OCI-LY3 (cell line): ENCODE results near the gene TRABD2B.

Source experiments
- H2AFZ ChIP-seq: fragments of 200-600, 300-600 bp; shearing (Covaris generic); 2 replicates; pipeline ENCODE4 v1.6.0; 2014; ENCODE audit warnings: antibody characterized with exemption, low read depth, low read length
- H3K27ac ChIP-seq: fragments of 200-600, 300-600 bp; sonication (generic); 2 replicates; pipeline ENCODE4 v1.5.1; 2014; ENCODE audit warnings: mild to moderate bottlenecking, low read length, moderate library complexity, mixed read lengths
- H3K27me3 ChIP-seq: fragments of 200-600, 300-600 bp; sonication (generic); 2 replicates; pipeline ENCODE4 v1.6.1; 2014; ENCODE audit warnings: low read depth, low read length, mixed read lengths
- H3K36me3 ChIP-seq: fragments of 200-600, 300-600 bp; sonication (generic); replicated peaks from 2 replicates; pipeline ENCODE3; 2014; ENCODE audit warnings: low read depth, low read length, mixed read lengths
- H3K4me1 ChIP-seq: fragments of 300-600, 200-600 bp; sonication (generic); 2 replicates; pipeline ENCODE4 v1.6.1; 2014; ENCODE audit warnings: low read length, mixed read lengths
- H3K4me2 ChIP-seq: fragments of 200-600, 300-600 bp; sonication (generic); 2 replicates; pipeline ENCODE4 v1.6.1; 2014; ENCODE audit warnings: low read length, mixed read lengths
- H3K4me3 ChIP-seq: fragments of 300-600, 200-600 bp; sonication (generic); 2 replicates; pipeline ENCODE4 v1.5.1; 2014; ENCODE audit warnings: antibody characterized with exemption, mild to moderate bottlenecking, low read length, moderate library complexity
- H3K79me2 ChIP-seq: fragments of 300-600, 200-600 bp; shearing (Covaris generic); 2 replicates; pipeline ENCODE4 v1.6.1; 2014; ENCODE audit warnings: mild to moderate bottlenecking, low read length, mixed read lengths
- H3K9ac ChIP-seq: fragments of 300-600, 200-600 bp; shearing (Covaris generic); 2 replicates; pipeline ENCODE4 v1.6.0; 2014; ENCODE audit warnings: mild to moderate bottlenecking, low read length, moderate library complexity
- H3K9me3 ChIP-seq: fragments of 200-600, 300-600 bp; shearing (Covaris generic); 2 replicates; pipeline ENCODE4 v1.6.1; 2014; ENCODE audit warnings: low read length, mixed read lengths; ENCODE audit not compliant: insufficient read depth
- H4K20me1 ChIP-seq: fragments of 200-600, 300-600 bp; sonication (generic); 2 replicates; pipeline ENCODE4 v1.6.1; 2016; ENCODE audit warnings: low read length, mixed read lengths; ENCODE audit not compliant: insufficient read depth
- EZH2phosphoT487 ChIP-seq: fragments of 200-600 bp; shearing (Covaris generic); IDR thresholded peaks from 2 replicates; pipeline ENCODE4 v1.6.1; 2018; ENCODE audit warnings: antibody characterized with exemption, mixed run types, low read depth
- TF ChIP-seq, protein P1 (sequence below): fragments of 200-600, 300-600 bp; sonication (generic); IDR thresholded peaks from 2 replicates; pipeline ENCODE4 v1.5.1; 2014; ENCODE audit warnings: antibody characterized with exemption, low read length, low read depth

The TRABD2B gene

DNA sequence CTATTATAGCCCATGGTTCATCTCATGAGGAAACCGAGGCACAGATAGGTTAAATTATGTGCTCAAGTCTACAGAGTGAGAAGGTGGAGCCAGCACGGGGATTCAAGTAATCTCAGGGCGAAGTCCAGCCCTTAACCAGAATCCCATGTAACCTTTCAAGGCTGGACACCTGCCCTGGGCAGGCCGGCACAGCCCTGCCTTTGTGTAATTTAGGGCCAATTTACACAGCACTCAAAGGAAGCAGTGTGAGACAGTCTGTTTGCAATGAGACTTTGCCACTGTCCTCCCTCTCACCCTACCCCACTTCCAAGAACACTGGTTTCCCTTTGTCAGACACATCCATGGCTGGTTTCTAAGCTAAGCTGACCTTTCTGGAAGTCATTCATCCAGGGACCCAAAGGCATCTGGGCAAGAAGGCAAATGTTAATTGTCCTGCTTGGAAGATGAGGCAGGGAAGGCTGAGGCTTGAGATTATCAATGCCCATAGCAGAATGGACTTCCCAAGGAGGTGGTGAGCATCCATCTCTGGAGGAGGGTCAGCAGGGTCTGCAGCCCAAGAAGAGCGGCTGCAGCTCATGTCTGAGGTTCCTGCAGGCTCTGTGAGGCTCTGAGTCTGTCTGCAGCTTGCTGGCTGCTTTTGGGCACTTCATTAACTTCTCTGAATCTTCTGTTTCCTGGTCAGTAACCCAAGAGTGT, 159.2 kb downstream of the TRABD2B start:
- TF ChIP-seq EZH2phosphoT487, result no peak
- TF ChIP-seq, protein P1, sequence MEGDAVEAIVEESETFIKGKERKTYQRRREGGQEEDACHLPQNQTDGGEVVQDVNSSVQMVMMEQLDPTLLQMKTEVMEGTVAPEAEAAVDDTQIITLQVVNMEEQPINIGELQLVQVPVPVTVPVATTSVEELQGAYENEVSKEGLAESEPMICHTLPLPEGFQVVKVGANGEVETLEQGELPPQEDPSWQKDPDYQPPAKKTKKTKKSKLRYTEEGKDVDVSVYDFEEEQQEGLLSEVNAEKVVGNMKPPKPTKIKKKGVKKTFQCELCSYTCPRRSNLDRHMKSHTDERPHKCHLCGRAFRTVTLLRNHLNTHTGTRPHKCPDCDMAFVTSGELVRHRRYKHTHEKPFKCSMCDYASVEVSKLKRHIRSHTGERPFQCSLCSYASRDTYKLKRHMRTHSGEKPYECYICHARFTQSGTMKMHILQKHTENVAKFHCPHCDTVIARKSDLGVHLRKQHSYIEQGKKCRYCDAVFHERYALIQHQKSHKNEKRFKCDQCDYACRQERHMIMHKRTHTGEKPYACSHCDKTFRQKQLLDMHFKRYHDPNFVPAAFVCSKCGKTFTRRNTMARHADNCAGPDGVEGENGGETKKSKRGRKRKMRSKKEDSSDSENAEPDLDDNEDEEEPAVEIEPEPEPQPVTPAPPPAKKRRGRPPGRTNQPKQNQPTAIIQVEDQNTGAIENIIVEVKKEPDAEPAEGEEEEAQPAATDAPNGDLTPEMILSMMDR, result no peak
- H3K36me3 ChIP-seq, result no peaks in the 10 kb centered on the region
- no peaks in the 10 kb centered on the region for H4K20me1 ChIP-seq
- no peak overlapping the region for H2AFZ ChIP-seq
- H3K9ac ChIP-seq, result no peak overlapping the region
- H3K4me2 ChIP-seq, result no peak overlapping the region
- peaks cover 9% of the 10 kb centered on the region; the same call in 1 of the 2 replicates for H3K27me3 ChIP-seq
- H3K27ac ChIP-seq, result no peak overlapping the region
- H3K4me3 ChIP-seq, result no peak overlapping the region
- no peaks in the 10 kb centered on the region for H3K4me1 ChIP-seq
- no peaks in the 10 kb centered on the region for H3K79me2 ChIP-seq
- H3K9me3 ChIP-seq, result no peaks in the 10 kb centered on the region

DNA sequence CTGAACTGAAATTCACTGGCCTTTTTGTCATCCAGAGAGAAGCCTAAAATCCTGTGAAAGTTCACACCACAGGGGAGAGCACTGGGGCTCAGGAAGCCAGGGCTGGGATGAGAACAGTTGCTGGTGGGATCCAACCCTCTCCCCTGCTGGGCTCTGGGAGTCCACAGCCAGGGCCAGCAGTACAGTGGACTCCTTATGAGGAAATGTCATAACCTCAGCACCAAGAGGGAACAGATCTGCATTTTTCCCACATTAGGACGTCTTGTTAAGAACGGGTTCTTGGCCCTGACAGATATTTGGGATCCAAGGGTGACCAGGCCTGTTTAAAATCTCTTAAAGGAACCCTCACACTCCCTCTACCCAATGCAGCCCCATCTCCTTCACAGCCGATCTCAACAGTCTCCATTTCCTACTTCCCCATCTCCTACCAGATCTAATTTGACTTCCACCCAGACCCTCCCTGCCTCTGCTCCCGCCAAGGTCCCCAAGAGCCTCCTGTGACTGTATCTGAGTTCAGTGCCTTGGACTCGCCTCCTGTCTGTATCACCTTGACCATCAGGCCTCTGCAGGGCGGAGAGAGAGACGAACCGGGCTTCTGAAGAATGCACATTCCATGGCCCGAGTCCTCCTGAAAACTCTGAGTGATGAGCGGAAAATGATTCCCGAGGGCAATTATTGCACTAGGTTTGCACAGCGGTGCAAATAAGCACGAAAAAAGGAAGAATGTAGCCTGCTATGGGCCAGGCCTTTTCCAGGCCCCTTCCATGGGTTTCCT, 159.9 kb downstream of the TRABD2B start:
- TF ChIP-seq, protein P1, result no peak
- TF ChIP-seq EZH2phosphoT487, result no peak
- Histone ChIP-seq H3K4me3 (no peak overlapping the region), H3K27ac (no peak overlapping the region), H3K9me3 (no peaks in the 10 kb centered on the region), H4K20me1 (no peaks in the 10 kb centered on the region), H3K9ac (no peak overlapping the region), H3K4me2 (no peak overlapping the region), H2AFZ (no peak overlapping the region), H3K79me2 (no peaks in the 10 kb centered on the region), H3K27me3 (0 out of 2 replicates have a peak, but pooled peaks cover 1% of the 10 kb centered on the region), H3K4me1 (no peaks in the 10 kb centered on the region), H3K36me3 (no peaks in the 10 kb centered on the region)

DNA sequence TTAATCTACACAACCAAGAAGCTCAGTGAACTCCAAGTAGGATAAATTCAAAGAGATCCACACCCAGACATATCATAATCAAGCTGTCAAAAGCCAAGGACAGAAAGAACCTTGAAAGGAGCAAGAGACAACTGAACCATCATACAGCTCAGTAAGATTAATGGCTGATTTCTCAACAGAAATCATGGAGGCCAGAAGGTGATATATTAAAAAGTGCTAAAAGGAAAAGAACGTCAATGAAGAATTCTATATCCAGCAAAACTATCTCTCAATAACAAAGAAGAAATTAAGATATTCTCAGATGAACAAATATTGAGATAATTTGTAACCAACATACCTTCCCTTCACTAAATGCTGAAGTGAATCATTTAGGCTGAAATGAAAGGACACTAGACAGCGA, 161.8 kb downstream of the TRABD2B start:
- no peak overlapping the region for H3K9ac ChIP-seq
- H3K4me2 ChIP-seq, result no peak overlapping the region
- no peaks in the 10 kb centered on the region for H3K36me3 ChIP-seq
- no peak overlapping the region for H3K27ac ChIP-seq
- TF ChIP-seq, protein P1, result no peak
- TF ChIP-seq EZH2phosphoT487, result no peak
- H3K9me3 ChIP-seq, result no peaks in the 10 kb centered on the region
- no peak overlapping the region for H2AFZ ChIP-seq
- H3K4me1 ChIP-seq, result no peaks in the 10 kb centered on the region
- H3K79me2 ChIP-seq, result no peaks in the 10 kb centered on the region
- H3K4me3 ChIP-seq, result no peak overlapping the region
- H4K20me1 ChIP-seq, result no peaks in the 10 kb centered on the region
- H3K27me3 ChIP-seq, result no peaks in the 10 kb centered on the region

DNA sequence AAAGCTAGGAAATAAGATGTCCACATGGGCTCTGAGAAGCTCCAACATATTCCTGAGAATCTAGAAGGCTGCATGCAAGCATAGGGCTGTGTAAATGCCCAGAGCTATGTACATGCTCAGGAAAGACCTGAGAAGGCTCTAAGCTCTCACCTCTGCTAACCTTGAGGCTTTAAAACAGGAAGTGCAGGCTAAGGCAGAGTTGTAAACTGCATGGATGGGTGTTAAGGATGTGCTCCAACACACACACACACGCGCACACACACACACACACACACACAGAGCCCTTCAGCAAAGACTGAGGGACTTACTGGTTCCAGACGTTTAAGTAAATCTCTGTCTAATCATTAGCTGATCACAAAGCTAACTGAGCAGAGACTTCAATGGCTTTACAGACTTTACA, 162.9 kb downstream of the TRABD2B start:
- no peaks in the 10 kb centered on the region for H3K79me2 ChIP-seq
- H3K4me2 ChIP-seq, result no peak overlapping the region
- no peak overlapping the region for H2AFZ ChIP-seq
- no peaks in the 10 kb centered on the region for H4K20me1 ChIP-seq
- no peak for TF ChIP-seq EZH2phosphoT487
- TF ChIP-seq, protein P1, result no peak
- no peak overlapping the region for H3K9ac ChIP-seq
- H3K27me3 ChIP-seq, result no peaks in the 10 kb centered on the region
- no peaks in the 10 kb centered on the region for H3K4me1 ChIP-seq
- H3K4me3 ChIP-seq, result no peak overlapping the region
- H3K36me3 ChIP-seq, result no peaks in the 10 kb centered on the region
- no peaks in the 10 kb centered on the region for H3K9me3 ChIP-seq
- no peak overlapping the region for H3K27ac ChIP-seq
